GM12864 (cell line): ENCODE results near the gene ELMO2.
A peak's percentile ranks its signal among the peaks of the same experiment; 100 is the strongest.

Experiments used
- DNase-seq: peaks from one replicate; pipeline ENCODE4 v3.0.0-alpha.2; 2011; ENCODE audit warnings: low read depth
- H3K4me3 ChIP-seq: 2 replicates; pipeline ENCODE4 v1.5.1; 2011; ENCODE audit warnings: mild to moderate bottlenecking, low read depth, low read length, control low read depth
- CTCF ChIP-seq: IDR thresholded peaks from 2 replicates; pipeline ENCODE4 v1.5.1; 2011; ENCODE audit warnings: low read depth, mild to moderate bottlenecking, moderate library complexity, low read length, control low read depth, inconsistent platforms; ENCODE audit errors: missing control alignments

ELMO2 gene

DNA sequence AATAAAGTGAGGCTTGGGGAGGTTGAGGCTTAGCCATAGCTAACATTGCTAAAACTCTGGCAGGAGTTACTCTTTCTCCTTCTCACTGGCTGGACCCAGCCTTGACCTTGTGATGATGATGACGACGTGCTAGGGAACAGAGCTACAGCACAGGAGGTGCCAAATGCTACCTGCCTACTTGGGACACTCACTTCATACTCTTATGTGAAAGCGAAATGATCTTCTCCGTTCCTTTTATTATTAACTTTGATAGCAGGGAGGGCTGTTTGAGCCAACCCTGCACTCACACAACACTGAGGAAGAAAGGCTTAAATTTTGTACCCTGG is 1.2 kb upstream of the ELMO2 start:
- no peak overlapping the region; the same call in 1 of the 2 replicates for H3K4me3 ChIP-seq
- DNase-seq: no peak

GRCh38 chr20:46406986-46407670 is 713 bp upstream of the ELMO2 start:
- H3K4me3 ChIP-seq: peak overlapping the region; percentile 79
- no peak for TF ChIP-seq CTCF
- peak; percentile 46 for DNase-seq

More for the DNA sequence above, 1.2 kb upstream of the ELMO2 start:
- no peak for TF ChIP-seq CTCF

GRCh38 chr20:46402331-46402811 is 4.0 kb downstream of the ELMO2 start:
- TF ChIP-seq CTCF: no peak
- DNase-seq: no peak
- H3K4me3 ChIP-seq: no peak overlapping the region

DNA sequence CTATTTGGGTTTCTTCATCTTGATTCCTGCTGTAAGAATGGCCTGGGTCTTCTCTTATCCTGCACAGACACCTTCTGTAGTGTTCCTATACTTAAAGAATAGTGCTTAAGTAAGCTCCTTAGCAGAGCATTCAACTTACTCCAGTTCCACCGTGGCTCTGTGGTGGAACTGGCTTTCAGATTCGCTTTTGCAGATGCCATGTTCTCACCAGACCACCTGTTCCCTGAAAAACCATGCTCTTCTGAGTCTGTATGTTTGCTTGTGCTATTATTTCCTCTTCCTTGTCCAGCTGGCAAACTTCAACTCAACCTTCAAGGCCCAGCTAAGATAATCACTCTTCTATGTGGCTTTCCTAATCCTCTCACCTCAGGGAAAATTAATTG is 4.9 kb downstream of the ELMO2 start:
- peak; percentile 30 for DNase-seq
- no peak for TF ChIP-seq CTCF
- no peak overlapping the region for H3K4me3 ChIP-seq

- no peak for TF ChIP-seq CTCF
- no peak for DNase-seq
- no peak overlapping the region for H3K4me3 ChIP-seq
These were observed 5.5 kb downstream of the ELMO2 start for GRCh38 chr20:46400828-46401477.

DNA sequence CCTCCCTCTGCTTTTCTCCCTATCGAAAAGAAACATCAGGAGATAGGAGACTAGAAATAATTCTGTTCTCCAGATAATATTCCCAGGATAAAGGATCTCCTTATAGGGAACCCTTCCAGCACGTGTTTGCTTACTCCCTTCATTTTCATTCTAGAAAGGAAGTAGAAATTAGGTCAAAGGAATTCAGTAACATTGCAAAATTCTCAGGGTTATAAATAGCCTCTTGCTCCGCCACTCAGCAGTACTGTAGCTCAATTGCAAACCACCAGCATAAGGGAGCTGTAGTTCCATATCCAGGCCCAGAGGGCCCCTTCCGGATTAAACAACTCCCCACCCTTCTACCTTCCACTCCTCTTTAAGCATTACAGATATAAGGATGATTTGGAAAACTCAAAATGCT is 6.2 kb downstream of the ELMO2 start:
- no peak for DNase-seq
- no peak for TF ChIP-seq CTCF
- no peak overlapping the region for H3K4me3 ChIP-seq

GRCh38 chr20:46399401-46399800 is 7.0 kb downstream of the ELMO2 start:
- DNase-seq: no peak
- TF ChIP-seq CTCF: no peak
- H3K4me3 ChIP-seq: no peak overlapping the region
